HG03469 (cell line): ENCODE measurements around the gene ARHGAP1.
A peak's percentile ranks its signal among the peaks of the same experiment; 100 is the strongest.
"Not testable (repeated sequence)": the region's sequence is repeated elsewhere in the genome, so short reads cannot be mapped to it uniquely, and the experiment has no call there.

Experiments used
- ATAC-seq: cut with Tn5 transposase; IDR thresholded peaks from one replicate; pipeline ENCODE4 v1.9.1; 2021; ENCODE audit warnings: mild to moderate bottlenecking, moderate library complexity, moderate number of reproducible peaks; ENCODE audit not compliant: unreplicated experiment

Gene ARHGAP1

DNA sequence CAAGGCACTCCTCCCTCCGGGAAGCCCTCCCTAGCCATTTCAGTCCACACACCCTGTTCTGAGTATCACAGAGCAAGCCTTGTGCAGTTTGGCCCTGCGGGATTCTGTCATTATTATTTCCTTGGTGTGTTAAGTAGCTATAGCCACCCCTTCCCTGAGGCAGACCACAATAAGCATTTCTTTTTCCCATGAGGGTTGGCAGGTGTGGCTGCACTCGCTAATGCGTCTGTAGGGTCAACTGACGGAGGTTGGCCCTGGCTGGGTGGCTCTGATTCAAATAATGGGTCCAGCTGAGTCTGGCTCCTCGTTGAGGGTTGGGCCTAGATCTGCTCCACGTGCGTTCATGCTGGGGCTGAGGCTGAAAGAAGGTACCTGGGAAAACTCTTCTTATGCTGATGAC is 23.7 kb upstream of the ARHGAP1 start:
- ATAC-seq, result no peak

DNA sequence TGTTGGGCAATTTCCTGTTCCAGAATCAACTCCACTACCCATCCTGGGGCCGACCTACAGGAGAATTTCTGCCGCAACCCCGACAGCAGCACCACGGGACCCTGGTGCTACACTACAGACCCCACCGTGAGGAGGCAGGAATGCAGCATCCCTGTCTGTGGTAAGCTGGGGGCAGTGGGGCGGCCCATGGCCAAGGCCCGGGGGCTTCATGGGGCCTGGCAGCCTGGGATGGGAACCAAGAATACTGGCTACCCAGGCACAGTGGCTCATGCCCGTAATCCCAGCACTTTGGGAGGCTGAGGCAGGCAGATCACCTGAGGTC is 22.9 kb upstream of the ARHGAP1 start:
- ATAC-seq, result no peak

DNA sequence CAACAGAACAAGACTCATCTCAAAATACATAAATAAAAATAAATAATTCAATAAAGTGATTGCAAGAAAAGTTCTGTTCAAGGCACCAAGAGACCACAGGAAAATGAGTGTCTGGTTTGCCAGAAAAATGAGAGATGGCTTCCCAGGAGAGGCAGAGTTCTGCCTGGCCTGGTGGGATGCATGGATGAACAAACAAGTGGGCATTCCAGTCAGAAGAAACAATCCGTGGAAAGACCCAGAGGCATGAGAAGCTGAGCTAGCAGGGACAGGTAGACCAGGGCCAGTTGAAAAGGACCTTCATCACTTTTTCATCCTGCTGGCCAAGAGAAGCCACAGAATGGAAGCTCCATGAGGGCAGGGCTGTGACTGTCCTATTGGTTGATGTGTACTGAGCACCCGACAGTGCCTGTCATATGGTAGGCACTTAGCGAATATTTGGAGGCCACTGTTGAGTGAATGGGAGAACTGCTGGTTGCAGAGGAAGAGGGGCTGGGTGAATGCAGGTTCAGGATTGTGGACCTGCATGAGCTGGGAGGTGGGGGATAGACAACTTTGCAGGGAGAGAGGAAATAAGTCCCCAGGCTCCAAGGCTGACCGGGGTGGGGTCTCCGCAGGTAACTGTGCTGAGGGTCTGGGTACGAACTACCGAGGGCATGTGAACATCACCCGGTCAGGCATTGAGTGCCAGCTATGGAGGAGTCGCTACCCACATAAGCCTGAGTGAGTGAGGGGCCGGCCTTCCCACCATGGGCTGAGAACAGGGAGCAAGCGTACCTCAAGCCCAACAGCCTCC is 22.3 kb upstream of the ARHGAP1 start:
- ATAC-seq, result no peak

DNA sequence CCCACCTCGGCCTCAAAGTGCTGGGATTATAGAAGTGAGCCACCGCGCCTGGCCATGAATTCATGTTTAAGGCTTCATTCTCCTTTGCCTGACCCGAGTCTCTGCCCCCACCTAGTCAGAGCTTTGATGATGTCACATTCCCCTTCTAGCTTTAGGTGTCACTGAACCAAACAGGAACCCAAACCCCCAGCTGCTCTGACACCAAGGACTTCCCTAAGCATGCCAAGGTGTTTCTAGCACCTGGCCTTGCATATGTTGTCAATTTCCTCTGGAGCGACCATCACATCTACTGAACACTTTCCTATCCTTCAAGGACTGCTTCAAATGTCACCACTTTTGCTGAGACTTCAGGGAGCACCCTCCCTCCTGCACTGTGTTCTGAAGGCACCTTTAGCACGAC is 20.9 kb upstream of the ARHGAP1 start:
- no peak for ATAC-seq

DNA sequence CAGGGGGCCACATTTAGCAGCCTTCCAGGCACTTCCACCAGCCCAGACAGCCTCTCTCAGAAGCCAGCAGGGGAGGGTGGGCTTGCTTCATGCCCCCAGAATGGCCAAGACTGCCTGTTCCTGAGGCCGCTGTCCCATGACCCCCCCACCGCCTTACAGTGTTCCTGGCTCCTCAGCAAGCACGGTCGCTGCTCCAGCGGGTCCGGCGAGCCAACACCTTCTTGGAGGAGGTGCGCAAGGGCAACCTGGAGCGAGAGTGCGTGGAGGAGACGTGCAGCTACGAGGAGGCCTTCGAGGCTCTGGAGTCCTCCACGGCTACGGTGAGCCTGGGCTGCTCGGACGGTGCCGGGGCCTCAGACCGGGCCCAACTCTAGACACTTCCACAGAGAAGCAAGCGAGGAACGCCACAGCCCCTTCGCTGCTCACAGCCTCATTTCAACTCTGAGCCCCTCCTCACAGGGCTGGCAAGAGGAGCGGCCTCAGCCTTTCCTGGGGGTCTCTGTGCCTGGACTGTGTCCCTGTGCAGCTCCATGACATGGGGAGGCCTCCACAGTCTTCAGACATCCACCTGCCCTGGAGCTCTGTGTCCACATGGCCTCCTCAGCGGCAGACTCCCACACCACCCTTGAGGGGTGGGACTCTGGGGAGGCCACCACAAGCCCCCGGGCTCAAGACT is 19.3 kb upstream of the ARHGAP1 start:
- no peak for ATAC-seq

DNA sequence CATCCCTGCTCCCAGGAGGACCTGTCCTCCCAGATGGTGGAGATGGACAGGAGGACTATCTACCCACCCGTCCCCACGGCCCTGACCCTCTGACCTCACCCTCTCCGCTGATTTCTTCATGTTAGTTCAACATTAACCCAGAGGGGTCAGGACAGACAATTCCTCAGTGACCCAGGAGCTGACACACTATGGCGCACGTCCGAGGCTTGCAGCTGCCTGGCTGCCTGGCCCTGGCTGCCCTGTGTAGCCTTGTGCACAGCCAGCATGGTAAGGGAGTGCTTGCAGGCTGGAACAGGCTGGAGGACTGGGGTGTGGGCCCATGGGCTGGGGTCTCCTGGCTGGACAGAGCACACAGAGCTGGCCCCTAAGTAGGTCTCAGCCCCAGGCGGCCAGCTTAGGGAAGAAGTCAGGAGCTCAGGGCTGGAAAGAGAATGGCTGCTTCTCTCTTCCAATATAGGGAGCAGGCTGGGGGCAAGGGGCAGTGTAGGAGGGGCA is 18.7 kb upstream of the ARHGAP1 start, which contains the start of gene F2:
Gene F2, plus strand, starts transcription at position 166 of the 495 bp plus-strand sequence. Its CDS starts 23 bp downstream, at position 189.
- ATAC-seq, result no peak

DNA sequence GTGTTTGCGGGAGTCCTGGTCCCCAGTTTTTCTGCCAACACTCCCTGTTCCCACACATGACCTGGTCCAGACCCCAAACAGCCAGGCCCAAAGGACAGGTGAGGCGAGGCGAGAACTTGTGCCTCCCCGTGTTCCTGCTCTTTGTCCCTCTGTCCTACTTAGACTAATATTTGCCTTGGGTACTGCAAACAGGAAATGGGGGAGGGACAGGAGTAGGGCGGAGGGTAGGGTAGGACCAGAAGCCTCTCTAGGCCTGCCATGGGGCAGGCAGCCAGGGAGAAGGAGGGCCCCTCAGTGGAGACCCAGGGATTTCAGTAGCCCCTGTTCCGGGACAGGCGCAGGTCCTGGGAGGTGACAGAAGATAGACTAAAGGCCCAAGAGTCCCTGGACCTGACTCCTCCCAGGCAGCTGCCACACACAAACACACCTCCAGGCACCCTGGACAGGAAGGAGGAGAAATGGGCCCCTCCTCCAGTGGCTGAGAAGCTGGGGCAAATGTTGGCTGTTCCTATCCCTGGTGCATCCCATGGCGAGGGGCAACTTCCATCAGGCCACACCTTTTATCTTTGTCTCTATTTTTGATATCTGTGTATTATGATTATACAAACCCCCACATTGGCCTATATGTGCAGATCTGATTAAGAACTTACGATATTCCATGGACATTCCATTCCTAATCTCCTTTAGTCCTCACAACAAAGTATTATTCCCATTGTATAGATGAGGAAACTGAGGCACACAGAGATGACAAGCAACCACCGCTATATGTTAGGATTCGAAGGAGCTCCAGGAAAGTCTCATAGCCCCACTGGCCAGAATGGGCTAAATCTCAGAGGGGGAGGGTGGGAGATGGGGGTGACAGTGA is 18.0 kb upstream of the ARHGAP1 start:
- ATAC-seq, result no peak

DNA sequence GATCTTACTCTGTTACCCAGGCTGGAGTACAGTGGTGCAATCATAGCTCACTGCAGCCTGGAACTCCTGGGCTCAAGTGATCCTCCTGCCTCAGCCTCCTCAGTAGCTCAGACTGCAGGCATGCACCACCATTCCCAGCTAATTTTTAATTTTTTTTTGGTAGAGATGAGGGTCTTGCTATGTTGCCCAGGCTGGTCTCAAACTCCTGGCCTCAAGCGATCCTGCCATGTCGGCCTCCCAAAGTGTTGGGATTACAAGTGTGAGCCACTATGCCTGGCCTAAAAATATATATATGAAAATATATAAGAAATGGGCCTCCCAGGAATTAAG is 17.4 kb upstream of the ARHGAP1 start:
- not testable (repeated sequence) for ATAC-seq

DNA sequence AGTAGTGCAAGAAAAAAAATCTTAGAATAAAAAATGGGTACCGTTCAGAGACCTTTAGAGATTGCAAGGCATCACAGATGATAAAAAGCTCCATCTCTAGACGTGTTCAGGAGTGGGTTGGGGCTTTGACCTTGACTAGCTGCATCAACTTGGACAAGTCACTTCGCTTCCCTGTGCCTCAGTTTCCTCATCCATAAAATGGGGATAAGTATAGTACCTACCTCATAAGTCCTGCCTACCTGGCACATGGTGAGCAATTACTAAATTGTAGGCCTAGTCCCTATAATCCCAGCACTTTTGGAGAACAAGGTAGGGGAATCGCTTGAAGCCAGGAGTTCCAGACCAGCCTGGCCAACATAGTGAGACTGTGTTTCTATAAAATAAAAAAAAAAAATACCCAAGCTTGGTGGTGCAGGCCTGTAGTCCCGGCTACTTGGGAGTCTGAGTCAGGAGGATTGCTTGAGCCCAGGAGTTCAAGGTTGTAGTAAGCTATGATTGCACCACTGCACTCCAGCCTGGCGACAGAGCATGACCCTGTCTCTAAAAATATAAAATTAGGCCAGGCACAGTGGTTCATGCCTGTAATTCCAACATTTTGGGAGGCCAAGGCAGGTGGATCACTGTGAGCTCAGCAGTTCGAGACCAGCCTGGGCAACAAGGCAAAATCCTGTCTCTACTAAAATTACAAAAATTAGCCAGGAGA is 12.6 kb upstream of the ARHGAP1 start:
- no peak for ATAC-seq

DNA sequence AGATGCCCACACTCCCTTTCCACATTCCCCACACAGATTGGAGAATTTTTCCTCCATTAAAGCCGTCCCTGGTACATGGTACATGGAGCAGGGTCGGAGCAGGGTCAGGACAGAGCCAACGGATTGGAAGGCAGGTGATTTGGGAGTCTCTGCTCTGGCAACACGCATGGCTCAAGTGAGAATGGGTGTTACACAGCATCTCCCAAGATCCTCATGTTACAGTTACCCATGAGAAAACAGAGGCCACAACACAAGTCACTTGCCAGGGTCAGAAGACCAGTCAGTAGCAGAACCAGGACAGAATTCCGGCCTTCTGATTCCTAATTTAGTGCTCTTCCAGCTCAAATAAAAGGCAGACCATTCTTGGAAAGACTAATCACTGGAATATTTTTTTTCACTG is 10.9 kb upstream of the ARHGAP1 start:
- no peak for ATAC-seq

DNA sequence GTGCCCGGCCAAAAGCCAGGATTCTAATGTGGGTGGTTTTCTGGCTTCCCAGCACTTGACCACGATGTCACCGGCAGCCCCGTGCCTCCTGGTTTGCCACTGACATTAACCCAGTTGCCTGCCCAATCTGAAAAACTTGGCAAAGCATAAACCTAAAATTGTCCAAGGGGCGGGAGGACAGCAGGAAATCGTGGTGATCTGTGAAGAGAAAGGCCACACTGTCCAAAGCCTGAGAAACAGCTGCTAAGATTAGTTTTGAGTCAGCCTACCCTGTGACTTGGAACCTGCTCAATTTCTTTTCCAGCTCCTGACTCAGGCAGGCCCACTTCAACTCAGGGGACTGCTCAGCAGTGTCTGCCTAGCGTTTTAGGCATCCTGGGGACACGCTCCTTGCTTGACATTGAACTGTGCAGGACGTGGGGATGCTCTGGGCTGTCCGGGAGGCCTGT is 10.4 kb upstream of the ARHGAP1 start:
- ATAC-seq, result no peak

DNA sequence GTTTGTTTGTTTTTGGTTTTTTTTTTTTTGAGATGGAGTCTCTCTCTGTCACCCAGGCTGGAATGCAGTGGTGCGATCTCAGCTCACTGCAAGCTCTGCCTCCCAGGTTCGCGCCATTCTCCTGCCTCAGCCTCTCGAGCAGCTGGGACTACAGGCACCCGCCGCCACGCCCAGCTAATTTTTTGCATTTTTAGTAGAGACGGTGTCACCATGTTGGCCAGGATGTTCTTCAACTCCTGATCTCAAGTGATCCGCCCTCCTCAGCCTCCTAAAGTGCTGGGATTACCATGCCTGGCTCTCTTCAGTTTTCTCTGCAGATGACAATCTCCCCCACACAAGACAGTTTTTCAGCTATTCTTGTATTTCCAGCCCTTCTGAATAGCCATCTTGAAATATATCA is 8.9 kb upstream of the ARHGAP1 start:
- ATAC-seq, result not testable (repeated sequence)

DNA sequence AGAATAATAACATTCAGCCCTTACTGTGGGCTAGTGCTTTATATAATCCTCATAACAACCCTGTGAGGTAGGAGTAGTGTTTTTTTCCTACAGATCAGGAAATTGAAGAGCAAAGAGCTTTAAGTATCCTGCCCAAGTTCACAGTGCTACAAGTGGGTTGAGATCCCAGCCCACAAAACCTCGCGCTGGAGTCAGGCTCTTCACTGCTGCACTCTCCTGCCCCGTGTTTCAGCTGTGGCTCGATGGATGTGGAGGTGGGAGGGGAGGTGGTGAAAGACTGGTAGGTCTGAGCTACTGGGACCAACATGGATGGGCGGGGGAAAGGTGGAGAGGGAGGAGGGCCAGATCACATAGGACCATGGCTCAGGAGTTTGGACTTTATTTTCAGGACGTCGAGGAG is 6.5 kb upstream of the ARHGAP1 start:
- ATAC-seq, result no peak

DNA sequence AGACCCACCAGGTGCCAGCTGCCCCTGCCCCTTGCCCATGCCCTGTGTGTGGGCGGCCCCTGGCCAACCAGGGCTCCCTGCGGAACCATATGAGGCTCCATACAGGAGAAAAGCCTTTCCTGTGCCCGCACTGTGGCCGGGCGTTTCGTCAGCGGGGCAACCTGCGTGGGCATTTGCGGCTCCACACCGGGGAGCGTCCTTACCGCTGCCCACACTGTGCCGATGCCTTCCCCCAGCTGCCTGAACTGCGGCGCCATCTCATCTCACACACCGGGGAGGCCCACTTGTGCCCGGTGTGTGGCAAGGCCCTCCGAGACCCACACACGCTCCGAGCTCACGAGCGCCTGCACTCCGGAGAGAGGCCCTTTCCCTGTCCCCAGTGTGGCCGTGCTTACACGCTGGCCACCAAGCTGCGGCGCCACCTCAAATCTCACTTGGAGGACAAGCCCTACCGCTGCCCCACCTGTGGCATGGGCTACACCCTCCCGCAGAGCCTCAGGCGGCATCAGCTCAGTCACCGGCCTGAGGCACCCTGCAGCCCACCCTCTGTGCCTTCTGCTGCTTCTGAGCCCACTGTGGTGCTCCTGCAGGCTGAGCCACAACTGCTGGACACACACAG is 4.8 kb upstream of the ARHGAP1 start:
- ATAC-seq, result no peak

DNA sequence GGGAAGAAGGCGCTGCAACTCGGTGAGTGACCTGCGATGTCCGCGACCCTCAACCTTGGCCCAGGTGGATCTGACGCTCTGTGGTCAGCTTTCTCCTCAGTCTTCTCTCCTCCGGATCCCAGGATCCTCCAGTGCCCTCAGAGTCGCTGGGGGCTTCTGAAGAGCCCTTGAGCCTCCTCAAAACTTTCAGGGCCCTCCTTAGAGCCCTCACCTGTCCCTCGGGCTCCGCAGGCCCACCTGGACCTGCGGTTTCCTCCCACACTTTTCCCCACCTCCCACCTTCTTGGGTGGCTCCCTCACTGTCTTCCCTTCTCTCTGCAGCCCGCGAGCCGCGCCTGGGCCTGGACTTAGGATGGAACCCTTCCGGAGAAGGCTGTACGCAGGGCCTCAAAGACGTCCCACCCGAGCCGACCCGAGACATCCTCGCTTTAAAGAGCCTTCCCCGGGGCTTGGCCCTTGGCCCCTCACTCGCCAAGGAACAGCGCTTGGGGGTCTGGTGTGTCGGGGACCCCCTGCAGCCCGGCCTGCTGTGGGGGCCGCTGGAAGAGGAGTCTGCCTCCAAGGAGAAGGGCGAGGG is 747 bp upstream of the ARHGAP1 start:
- peak; percentile 4 for ATAC-seq

DNA sequence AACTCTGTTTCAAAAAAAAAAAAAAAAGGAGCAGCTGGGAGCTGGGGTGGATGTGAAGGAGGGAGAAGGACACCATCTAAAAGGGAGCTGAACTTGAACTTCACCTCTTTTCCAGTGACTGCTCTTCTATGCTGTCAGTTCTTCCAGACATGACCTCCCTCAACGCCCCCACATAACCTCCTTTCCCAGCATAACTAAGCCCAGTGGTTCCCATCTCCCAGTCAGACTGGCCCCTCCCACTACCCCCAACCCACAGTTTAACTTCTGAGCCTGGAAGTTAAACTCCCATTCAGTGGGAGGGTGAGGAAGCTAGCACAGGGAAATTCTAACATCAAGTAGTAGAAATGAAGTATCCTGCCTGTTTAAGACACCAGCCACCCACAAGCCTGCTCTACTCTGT is 1.8 kb downstream of the ARHGAP1 start:
- ATAC-seq, result no peak

DNA sequence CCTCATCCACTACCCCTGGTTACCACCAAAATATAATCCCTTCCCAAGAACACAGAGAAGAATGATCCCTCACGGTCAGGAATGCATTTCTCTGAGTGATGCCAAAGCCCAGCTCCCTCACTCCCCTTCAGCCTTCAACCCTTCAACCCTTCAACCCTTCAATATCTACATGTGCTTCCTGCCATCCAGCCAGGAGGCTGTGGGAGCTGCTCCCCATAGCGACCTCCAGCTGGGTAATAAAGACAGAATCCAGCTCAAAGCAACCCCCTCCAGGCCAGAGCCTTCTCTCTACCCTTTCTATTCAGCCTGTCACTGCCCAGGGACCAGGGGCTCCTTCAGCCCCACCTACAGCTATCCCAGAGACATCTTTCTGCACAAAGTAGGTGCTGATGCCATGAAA is 2.7 kb downstream of the ARHGAP1 start:
- no peak for ATAC-seq

DNA sequence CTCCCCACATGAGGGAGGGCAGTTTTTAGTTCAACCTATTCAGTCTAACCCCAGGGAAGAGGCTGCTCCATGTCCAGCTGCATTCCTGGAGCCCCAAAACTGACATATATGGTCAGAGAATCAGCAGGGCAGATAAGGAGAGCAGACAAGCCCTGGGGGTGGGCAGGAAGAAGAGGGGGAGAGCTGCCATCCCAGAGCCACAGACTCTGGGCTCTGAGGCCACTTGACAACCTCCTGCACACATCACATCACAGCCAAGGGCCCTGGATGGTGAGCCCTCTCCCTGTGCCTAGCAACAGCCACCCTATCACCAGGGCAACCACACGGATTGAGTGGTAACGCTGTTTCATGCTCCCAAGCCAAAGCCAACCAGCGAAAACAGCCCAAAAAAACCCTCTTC is 3.1 kb downstream of the ARHGAP1 start:
- no peak for ATAC-seq

DNA sequence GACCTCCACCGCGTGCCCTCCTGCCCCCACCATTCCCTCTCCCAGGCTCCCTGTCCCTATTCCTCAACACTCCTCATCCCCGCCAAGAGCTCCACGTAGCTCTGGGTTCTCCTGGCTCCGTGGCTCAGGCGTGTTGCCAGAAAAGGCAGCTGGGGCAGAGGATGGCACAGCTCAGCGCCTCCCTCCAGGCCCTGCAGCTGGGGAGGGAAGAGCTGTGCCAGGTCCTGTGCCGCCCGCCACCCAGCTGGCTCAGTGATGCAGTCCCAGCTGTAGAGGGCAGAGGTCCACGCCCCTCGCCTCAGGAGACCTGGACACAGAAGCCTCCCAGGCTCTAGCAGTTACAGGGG is 4.2 kb downstream of the ARHGAP1 start:
- ATAC-seq, result no peak
